Measurements from ENCODE around the gene TMEM258. TPM values are rescaled to one million over a fixed set of nuclear protein-coding genes. Genes with fewer than 3 reads are reported as not detected.

Gene TMEM258
- total RNA-seq, 1 donor from 2014 or later, result 187 TPM

- H3K4me1 Mint-ChIP-seq, result peaks cover 15% of the 10 kb centered on the region
- H3K36me3 Mint-ChIP-seq (ENCODE audit: low read depth), result no peaks in the 10 kb centered on the region
- DNase-seq, result no peak
- H3K9me3 Mint-ChIP-seq, result no peaks in the 10 kb centered on the region
- intact Hi-C loops (cut with micrococcal nuclease), result no loop called here
- H3K27ac Mint-ChIP-seq, result no peak overlapping the region
- H3K4me3 Mint-ChIP-seq, result no peak overlapping the region
- H3K27me3 Mint-ChIP-seq, result no peaks in the 10 kb centered on the region
Measured at GRCh38 chr11:61773356-61773755, 19.0 kb downstream of the TMEM258 start.

- H3K4me1 Mint-ChIP-seq, result peaks cover 10% of the 10 kb centered on the region
- no peak overlapping the region for H3K4me3 Mint-ChIP-seq
- no peak for DNase-seq
- intact Hi-C loops (cut with micrococcal nuclease), result no loop called here
- H3K9me3 Mint-ChIP-seq, result no peaks in the 10 kb centered on the region
- H3K27ac Mint-ChIP-seq, result no peak overlapping the region
- H3K36me3 Mint-ChIP-seq (ENCODE audit: low read depth), result no peaks in the 10 kb centered on the region
- no peaks in the 10 kb centered on the region for H3K27me3 Mint-ChIP-seq
Measured at GRCh38 chr11:61771985-61772455, 20.4 kb downstream of the TMEM258 start.

GRCh38 chr11:61771195-61771894 is 21.1 kb downstream of the TMEM258 start:
- Mint-ChIP-seq H3K36me3 (ENCODE audit: low read depth) (no peaks in the 10 kb centered on the region), H3K4me3 (no peak overlapping the region), H3K27me3 (no peaks in the 10 kb centered on the region), H3K9me3 (no peaks in the 10 kb centered on the region), H3K4me1 (peaks cover 5% of the 10 kb centered on the region), H3K27ac (no peak overlapping the region)
- DNase-seq, result no peak
- intact Hi-C loops (cut with micrococcal nuclease), result no loop called here

- Mint-ChIP-seq H3K9me3 (no peaks in the 10 kb centered on the region), H3K27ac (no peak overlapping the region), H3K4me1 (peaks cover 2% of the 10 kb centered on the region), H3K4me3 (no peak overlapping the region), H3K27me3 (no peaks in the 10 kb centered on the region), H3K36me3 (ENCODE audit: low read depth) (no peaks in the 10 kb centered on the region)
- intact Hi-C loops (cut with micrococcal nuclease), result no loop called here
- no peak for DNase-seq
Measured at GRCh38 chr11:61769946-61770683, 22.3 kb downstream of the TMEM258 start.

- Mint-ChIP-seq H3K36me3 (ENCODE audit: low read depth) (no peaks in the 10 kb centered on the region), H3K4me1 (peaks cover 2% of the 10 kb centered on the region), H3K9me3 (no peaks in the 10 kb centered on the region), H3K27ac (no peak overlapping the region), H3K4me3 (no peak overlapping the region), H3K27me3 (no peaks in the 10 kb centered on the region)
- intact Hi-C loops (cut with micrococcal nuclease), result no loop called here
- no peak for DNase-seq
Measured at GRCh38 chr11:61769169-61769920, 23.1 kb downstream of the TMEM258 start.

GRCh38 chr11:61768376-61769076 is 23.9 kb downstream of the TMEM258 start:
- intact Hi-C loops (cut with micrococcal nuclease), result no loop called here
- H3K27ac Mint-ChIP-seq, result no peak overlapping the region

GRCh38 chr11:61766353-61766841 is 26.0 kb downstream of the TMEM258 start:
- Mint-ChIP-seq H3K4me1 (peaks cover 2% of the 10 kb centered on the region), H3K27me3 (peaks cover 3% of the 10 kb centered on the region), H3K4me3 (no peak overlapping the region), H3K36me3 (ENCODE audit: low read depth) (no peaks in the 10 kb centered on the region), H3K9me3 (no peaks in the 10 kb centered on the region), H3K27ac (no peak overlapping the region)
- intact Hi-C loops (cut with micrococcal nuclease), result no loop called here
- DNase-seq, result no peak

More at GRCh38 chr11:61768376-61769076, 23.9 kb downstream of the TMEM258 start:
- H3K27me3 Mint-ChIP-seq, result no peaks in the 10 kb centered on the region
- no peaks in the 10 kb centered on the region for H3K9me3 Mint-ChIP-seq
- H3K4me3 Mint-ChIP-seq, result no peak overlapping the region
- DNase-seq, result no peak
- H3K4me1 Mint-ChIP-seq, result peaks cover 2% of the 10 kb centered on the region
- H3K36me3 Mint-ChIP-seq (ENCODE audit: low read depth), result no peaks in the 10 kb centered on the region

GRCh38 chr11:61765550-61766253 is 26.7 kb downstream of the TMEM258 start:
- Mint-ChIP-seq H3K9me3 (no peaks in the 10 kb centered on the region), H3K4me1 (no peaks in the 10 kb centered on the region), H3K4me3 (no peak overlapping the region), H3K27ac (no peak overlapping the region), H3K36me3 (ENCODE audit: low read depth) (no peaks in the 10 kb centered on the region), H3K27me3 (peaks cover 3% of the 10 kb centered on the region)
- intact Hi-C loops (cut with micrococcal nuclease), result no loop called here
- no peak for DNase-seq

GRCh38 chr11:61764606-61765260 is 27.7 kb downstream of the TMEM258 start:
- intact Hi-C loops (cut with micrococcal nuclease), result no loop called here

GRCh38 chr11:61763930-61764605 is 28.3 kb downstream of the TMEM258 start:
- Mint-ChIP-seq H3K27ac (no peak overlapping the region), H3K9me3 (no peaks in the 10 kb centered on the region), H3K4me3 (no peak overlapping the region), H3K27me3 (peaks cover 3% of the 10 kb centered on the region), H3K36me3 (ENCODE audit: low read depth) (no peaks in the 10 kb centered on the region), H3K4me1 (no peaks in the 10 kb centered on the region)
- no peak for DNase-seq
- intact Hi-C loops (cut with micrococcal nuclease), result no loop called here

More at GRCh38 chr11:61764606-61765260, 27.7 kb downstream of the TMEM258 start:
- H3K27ac Mint-ChIP-seq, result no peak overlapping the region
- peaks cover 3% of the 10 kb centered on the region for H3K27me3 Mint-ChIP-seq
- H3K36me3 Mint-ChIP-seq (ENCODE audit: low read depth), result no peaks in the 10 kb centered on the region
- DNase-seq, result no peak
- no peaks in the 10 kb centered on the region for H3K9me3 Mint-ChIP-seq
- H3K4me3 Mint-ChIP-seq, result no peak overlapping the region
- no peaks in the 10 kb centered on the region for H3K4me1 Mint-ChIP-seq

GRCh38 chr11:61762798-61763197 is 29.6 kb downstream of the TMEM258 start:
- intact Hi-C loops (cut with micrococcal nuclease), result no loop called here

GRCh38 chr11:61762223-61762615 is 30.2 kb downstream of the TMEM258 start:
- intact Hi-C loops (cut with micrococcal nuclease), result no loop called here
- Mint-ChIP-seq H3K27ac (no peak overlapping the region), H3K4me3 (no peak overlapping the region), H3K27me3 (peaks cover 3% of the 10 kb centered on the region), H3K9me3 (no peaks in the 10 kb centered on the region), H3K36me3 (ENCODE audit: low read depth) (no peaks in the 10 kb centered on the region), H3K4me1 (no peaks in the 10 kb centered on the region)
- DNase-seq, result no peak

More at GRCh38 chr11:61762798-61763197, 29.6 kb downstream of the TMEM258 start:
- Mint-ChIP-seq H3K9me3 (no peaks in the 10 kb centered on the region), H3K27ac (no peak overlapping the region), H3K4me3 (no peak overlapping the region), H3K27me3 (peaks cover 3% of the 10 kb centered on the region), H3K36me3 (ENCODE audit: low read depth) (no peaks in the 10 kb centered on the region), H3K4me1 (no peaks in the 10 kb centered on the region)
- no peak for DNase-seq

Data from activated CD4-positive, alpha-beta T cell treated with anti-CD3 and anti-CD28 coated beads, Interleukin-2, amount 10 ng/mL, durations not matched to agents 24 days and 14 days (primary cell).